HG02973 (cell line): Measurements from ENCODE around the gene ANK3.

ENCODE experiments used
- ATAC-seq: cut with Tn5 transposase; IDR thresholded peaks from one replicate; pipeline ENCODE4 v1.9.1; 2021; ENCODE audit warnings: moderate library complexity; ENCODE audit not compliant: unreplicated experiment

Gene ANK3

DNA sequence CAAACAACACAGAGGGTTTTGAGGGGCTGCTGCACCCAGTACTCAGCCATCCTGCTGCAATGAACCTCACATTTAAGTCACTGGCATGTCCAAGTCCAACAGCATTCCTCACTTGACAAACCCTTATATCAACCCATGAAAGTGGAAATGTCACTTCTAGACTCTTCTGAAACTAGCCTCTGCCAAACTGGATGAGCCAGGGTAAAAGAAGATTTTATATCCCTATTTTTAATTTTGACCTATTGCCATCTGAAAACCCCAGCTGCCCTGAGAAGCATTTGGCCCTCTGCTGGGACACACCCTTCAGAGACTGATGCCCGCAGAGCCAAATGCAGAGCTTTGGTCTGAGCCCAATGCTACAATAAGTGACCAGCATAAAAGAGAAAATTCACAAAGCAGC is 201.1 kb downstream of the ANK3 start:
- ATAC-seq, result no peak

- ATAC-seq, result no peak
Observed at GRCh38 chr10:60187691-60188090, 202.0 kb downstream of the ANK3 start.

GRCh38 chr10:60186315-60187071 is 203.2 kb downstream of the ANK3 start:
- ATAC-seq, result no peak

DNA sequence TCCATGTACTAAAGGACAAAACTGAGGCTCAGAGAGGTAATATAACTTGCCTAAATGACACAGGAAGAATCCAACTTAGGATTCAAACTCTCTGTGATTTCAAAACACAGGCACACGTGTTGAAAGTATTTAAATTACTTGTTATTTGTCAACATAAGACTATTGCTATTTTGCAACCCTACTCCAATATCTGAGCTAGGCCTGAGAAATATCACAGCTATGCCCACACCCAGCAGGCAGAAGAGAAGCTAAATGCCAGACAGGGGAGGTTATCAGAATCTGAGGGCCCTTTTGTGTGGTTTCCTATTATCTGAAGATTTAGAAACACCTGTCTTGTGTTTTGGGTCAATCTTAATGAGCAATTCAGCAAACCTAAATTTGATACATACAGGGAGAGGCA is 204.3 kb downstream of the ANK3 start:
- no peak for ATAC-seq

- ATAC-seq, result no peak
Observed at GRCh38 chr10:60182691-60183090, 207.0 kb downstream of the ANK3 start.

- ATAC-seq, result no peak
Observed at GRCh38 chr10:60176925-60177324, 212.8 kb downstream of the ANK3 start.

GRCh38 chr10:60175441-60175971 is 214.2 kb downstream of the ANK3 start:
- ATAC-seq, result no peak

- no peak for ATAC-seq
Observed at GRCh38 chr10:60172363-60172990, 217.2 kb downstream of the ANK3 start.

DNA sequence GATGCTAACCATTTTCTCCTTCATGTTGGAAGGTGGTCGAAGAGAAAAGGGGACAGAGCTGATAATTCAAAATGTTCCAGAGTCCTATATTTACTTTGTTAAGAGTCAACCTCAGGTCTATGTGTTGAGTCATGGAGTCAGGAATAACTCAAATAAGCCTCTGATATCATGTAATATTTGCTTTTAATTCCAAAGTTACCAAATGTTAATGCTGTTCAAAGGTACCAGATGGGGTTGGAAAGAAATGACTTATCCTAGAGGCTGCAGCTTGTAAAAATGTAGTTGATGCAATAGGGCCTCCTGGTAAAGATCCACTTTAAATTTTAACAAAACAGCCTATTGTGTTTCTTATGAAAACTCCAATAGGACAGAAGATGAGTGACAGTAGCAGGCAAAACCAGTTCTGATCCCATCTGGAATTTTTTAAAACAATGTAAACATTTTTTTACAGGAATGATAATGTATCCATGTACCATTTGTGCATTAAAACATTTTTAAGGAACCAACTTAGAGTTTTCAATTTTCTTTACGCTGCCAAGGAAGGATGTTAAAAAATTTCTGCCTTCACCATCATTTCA is 218.2 kb downstream of the ANK3 start:
- no peak for ATAC-seq

GRCh38 chr10:60170250-60170649 is 219.4 kb downstream of the ANK3 start:
- no peak for ATAC-seq

DNA sequence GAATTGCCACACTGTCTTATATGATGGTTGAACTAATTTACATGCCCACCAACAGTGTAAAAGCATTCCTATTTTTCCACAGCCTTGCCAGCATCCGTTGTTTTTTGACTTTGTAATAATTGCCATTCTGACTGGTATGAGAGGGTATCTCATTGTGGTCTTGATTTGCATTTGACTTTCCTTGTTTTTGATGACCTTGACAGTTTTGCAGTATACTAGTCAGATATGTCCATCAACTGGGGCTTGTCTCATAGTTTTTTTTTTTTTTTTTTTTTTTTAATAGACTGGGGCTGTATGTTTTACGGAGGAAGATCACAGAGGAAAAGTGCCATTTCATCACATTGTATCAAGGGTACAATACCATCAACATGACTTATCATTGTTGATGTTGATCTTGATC is 220.6 kb downstream of the ANK3 start:
- ATAC-seq, result no peak

DNA sequence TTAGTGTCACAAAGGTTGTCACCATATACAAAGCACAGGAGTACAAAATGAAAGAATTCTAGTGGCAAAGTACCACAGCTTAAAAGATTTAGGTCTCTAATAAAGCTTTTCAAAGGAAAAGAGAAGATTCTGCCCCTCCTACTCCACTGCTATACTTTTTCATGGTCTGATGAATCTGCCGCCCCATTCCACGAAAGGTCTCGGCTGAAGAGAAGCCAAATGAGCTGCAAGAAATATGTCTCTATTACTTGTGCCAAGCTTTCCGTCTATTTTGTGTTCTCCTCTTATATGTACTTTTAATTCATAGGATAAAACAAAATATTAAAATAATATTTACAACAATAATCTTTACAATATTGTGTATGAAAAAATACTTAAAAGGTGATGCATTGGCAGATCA is 222.6 kb downstream of the ANK3 start:
- ATAC-seq, result no peak

DNA sequence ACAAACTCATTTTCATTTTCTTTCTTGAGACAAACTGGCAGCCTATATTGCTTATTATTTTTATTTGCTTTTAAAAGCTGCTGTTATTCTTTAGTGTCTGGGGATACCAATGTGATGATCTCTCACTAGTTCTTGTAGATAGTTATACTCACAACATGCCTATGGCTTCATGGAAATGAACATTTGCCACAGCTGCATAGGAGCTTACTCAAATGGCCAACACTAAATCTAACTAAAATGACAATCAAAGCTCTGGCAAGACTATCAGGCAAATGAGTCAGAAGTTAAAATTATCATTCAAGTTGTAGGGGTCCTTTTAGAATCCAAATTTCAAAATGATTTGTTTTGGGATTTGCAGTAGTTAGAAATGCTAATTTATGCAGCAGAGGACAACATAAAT is 225.9 kb downstream of the ANK3 start:
- ATAC-seq, result no peak

DNA sequence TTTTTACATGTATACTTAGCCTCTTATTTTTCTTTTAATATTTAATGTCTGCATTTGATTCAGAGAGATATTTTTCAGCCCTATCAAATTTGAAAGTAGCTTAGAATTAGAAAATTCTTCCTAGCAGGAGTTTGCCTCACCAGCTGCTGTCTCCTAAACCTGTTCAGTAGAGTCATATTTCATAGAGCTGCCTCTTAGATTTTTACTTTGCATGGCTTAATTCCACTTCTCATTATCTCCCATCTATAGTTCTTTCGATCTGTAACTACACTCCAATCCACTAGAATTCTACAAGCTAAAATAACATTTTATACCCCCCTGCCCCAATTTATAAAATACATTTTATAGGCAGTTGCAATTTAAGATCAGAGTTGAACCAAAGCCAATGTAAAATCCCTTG is 227.0 kb downstream of the ANK3 start:
- ATAC-seq, result no peak

GRCh38 chr10:60155943-60156683 is 233.6 kb downstream of the ANK3 start:
- no peak for ATAC-seq

GRCh38 chr10:60155099-60155877 is 234.4 kb downstream of the ANK3 start:
- ATAC-seq, result no peak

- no peak for ATAC-seq
Observed at GRCh38 chr10:60149003-60149402, 240.7 kb downstream of the ANK3 start.

DNA sequence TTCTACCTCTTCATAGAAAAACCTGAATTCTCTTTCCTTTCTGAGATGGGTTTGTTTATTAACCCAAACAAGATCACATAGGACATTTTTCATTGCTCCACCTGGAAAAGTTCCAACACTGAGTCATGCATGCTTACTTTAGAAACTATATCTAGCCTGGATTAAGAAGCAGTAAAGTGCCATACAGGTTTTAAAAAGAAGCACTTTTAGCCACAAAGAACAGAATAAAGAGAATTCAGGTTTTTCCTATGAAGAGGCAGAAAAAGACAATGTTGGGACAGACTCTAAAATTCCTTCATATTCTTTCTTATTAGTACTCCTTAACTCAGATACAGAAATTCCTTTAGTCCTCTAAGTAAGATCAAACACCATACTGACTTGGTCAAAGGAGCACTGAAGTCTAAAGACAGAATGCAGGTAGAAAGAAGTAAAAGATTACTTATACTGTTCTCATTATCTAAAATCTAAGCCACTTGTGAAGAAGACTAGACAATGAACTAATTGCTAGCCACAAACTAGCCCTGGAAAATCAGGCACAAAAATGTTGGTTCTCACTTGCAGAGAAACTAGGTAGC is 241.3 kb downstream of the ANK3 start:
- ATAC-seq, result no peak

GRCh38 chr10:60147576-60148265 is 242.0 kb downstream of the ANK3 start:
- no peak for ATAC-seq

DNA sequence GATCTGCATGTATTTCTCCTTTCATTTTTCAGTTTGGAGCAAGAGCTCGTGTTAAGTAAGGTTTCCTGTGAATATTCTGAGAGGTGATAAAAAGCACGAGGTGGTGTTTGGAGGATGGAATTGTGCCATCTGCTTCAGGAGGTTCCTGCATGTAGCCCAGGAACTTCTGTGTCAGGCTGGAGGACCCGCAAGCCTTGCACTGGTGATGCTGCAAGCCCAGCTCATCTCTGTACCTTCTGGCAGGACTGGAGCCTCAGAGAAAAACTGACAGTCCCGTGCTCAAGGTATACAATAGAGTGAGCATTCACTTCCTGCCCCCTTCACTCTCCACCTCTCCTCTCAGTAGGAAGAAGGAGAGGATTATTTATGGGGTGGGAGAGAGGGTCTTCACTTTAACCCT is 242.7 kb downstream of the ANK3 start:
- no peak for ATAC-seq
